ENCODE measurements around the gene AIFM1. TPM values are rescaled to one million over a fixed set of nuclear protein-coding genes. Genes with fewer than 3 reads are reported as not detected.

AIFM1 gene
- total and polyA plus RNA-seq, 2 experiments from 2014 or later = 29.6 to 47.3 TPM

GRCh38 chrX:130163398-130163797 lies 2.2 kb downstream of the AIFM1 start:
- ATAC-seq = no peak
- no peaks in the 10 kb centered on the region for H3F3A ChIP-seq (replicated peaks; ENCODE audit: low read depth)
- H3K27me3 ChIP-seq (ENCODE audit: insufficient read depth) = no peaks in the 10 kb centered on the region
- Mint-ChIP-seq H3K4me1 (peaks cover 10% of the 10 kb centered on the region; the same call in 2 of the 3 replicates), H3K9me3 (no peaks in the 10 kb centered on the region; the same call in 2 of the 3 replicates), H3K27me3 (ENCODE audit: insufficient read depth, low read depth, poor library complexity) (no peaks in the 10 kb centered on the region), H3K36me3 (ENCODE audit: low read depth) (no peaks in the 10 kb centered on the region; the same call in 1 of the 3 replicates), H3K27ac (no peak overlapping the region), H3K4me3 (no peak overlapping the region)
- no peak overlapping the region for H3K4me2 ChIP-seq
- H3K4me3 ChIP-seq = no peak overlapping the region
- no peak overlapping the region for H2AFZ ChIP-seq
- H4K20me1 ChIP-seq (replicated peaks; ENCODE audit: insufficient read depth) = no peaks in the 10 kb centered on the region
- peaks cover 7% of the 10 kb centered on the region for H3K4me1 ChIP-seq (ENCODE audit: insufficient read depth)
- DNase-seq (ENCODE audit: low spot score) = no peak
- TF ChIP-seq STAT1 (IDR thresholded peaks at IDR 0.05; ENCODE audit: unreplicated experiment) = no peak
- no peak for TF ChIP-seq ZNF114 (CRISPR knock-in tag; IDR thresholded peaks at IDR 0.05)
- TF ChIP-seq JUNB (IDR thresholded peaks at IDR 0.05; ENCODE audit: unreplicated experiment) = no peak
- peaks cover 45% of the 10 kb centered on the region for H3K79me2 ChIP-seq (replicated peaks; ENCODE audit: insufficient read depth)
- H3K36me3 ChIP-seq (ENCODE audit: insufficient read depth) = no peaks in the 10 kb centered on the region
- no peak overlapping the region for H3K27ac ChIP-seq (ENCODE audit: low read depth)
- H3K9me2 ChIP-seq (ENCODE audit: insufficient read depth) = no peaks in the 10 kb centered on the region

DNA sequence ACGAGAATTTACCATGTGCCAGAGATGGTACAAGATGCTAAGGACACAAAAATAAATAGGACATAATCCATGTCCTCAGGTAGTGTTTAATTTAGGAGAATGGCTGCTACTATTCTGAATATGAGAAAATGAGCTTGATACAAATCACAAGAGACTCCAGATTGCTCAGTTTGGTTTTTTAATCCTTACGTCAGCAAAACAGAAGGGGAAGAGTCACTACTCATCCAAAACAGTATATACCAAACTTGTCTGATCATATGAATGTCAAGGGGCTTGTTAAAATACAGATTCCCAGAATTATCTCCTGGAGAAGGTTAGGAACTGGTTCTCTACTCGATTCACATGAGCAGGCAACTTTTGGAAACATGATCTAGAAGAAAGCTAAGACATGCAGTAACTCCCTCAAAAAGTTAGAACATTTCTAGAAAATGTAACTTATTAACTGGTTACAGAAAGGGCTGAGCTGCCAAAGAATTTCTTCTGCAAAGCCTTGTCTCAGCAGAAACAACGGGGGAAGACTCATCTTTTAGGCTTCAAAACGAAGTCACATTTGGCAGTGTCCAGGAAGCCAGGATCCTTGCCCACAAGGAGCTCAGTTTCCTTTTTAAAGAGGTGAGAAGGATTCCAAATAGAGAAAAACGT lies 3.4 kb downstream of the AIFM1 start:
- Histone ChIP-seq H3K79me2 (replicated peaks; ENCODE audit: insufficient read depth) (peaks cover 45% of the 10 kb centered on the region), H3K4me3 (no peak overlapping the region), H3K27me3 (ENCODE audit: insufficient read depth) (no peaks in the 10 kb centered on the region)
- TF ChIP-seq JUNB (IDR thresholded peaks at IDR 0.05; ENCODE audit: unreplicated experiment) (no peak), POLR2AphosphoS5 (IDR thresholded peaks at IDR 0.05; ENCODE audit: low read depth) (no peak), ZNF331 (CRISPR knock-in tag; IDR thresholded peaks at IDR 0.05; ENCODE audit: low read depth) (no peak), ETS1 (IDR thresholded peaks at IDR 0.05) (no peak), ZNF462 (CRISPR knock-in tag; IDR thresholded peaks at IDR 0.05) (no peak), EZH2phosphoT487 (IDR thresholded peaks at IDR 0.05; ENCODE audit: unreplicated experiment) (no peak), STAT1 (IDR thresholded peaks at IDR 0.05; ENCODE audit: unreplicated experiment) (no peak), EZH2 (IDR thresholded peaks at IDR 0.05; ENCODE audit: low read depth, unreplicated experiment) (no peak), CREB1 (CRISPR knock-in tag; IDR thresholded peaks at IDR 0.05; ENCODE audit: low read depth) (no peak), NANOG (IDR thresholded peaks at IDR 0.05; ENCODE audit: borderline replicate concordance) (no peak), ZNF114 (CRISPR knock-in tag; IDR thresholded peaks at IDR 0.05) (no peak)
- TF ChIP-seq, protein P1, sequence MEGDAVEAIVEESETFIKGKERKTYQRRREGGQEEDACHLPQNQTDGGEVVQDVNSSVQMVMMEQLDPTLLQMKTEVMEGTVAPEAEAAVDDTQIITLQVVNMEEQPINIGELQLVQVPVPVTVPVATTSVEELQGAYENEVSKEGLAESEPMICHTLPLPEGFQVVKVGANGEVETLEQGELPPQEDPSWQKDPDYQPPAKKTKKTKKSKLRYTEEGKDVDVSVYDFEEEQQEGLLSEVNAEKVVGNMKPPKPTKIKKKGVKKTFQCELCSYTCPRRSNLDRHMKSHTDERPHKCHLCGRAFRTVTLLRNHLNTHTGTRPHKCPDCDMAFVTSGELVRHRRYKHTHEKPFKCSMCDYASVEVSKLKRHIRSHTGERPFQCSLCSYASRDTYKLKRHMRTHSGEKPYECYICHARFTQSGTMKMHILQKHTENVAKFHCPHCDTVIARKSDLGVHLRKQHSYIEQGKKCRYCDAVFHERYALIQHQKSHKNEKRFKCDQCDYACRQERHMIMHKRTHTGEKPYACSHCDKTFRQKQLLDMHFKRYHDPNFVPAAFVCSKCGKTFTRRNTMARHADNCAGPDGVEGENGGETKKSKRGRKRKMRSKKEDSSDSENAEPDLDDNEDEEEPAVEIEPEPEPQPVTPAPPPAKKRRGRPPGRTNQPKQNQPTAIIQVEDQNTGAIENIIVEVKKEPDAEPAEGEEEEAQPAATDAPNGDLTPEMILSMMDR (conservative IDR thresholded peaks at IDR 0.05; ENCODE audit: low read depth in 2 of 2) = no peak

More for the DNA sequence above, 3.4 kb downstream of the AIFM1 start:
- H3K27me3 Mint-ChIP-seq (ENCODE audit: insufficient read depth, low read depth, poor library complexity) = no peaks in the 10 kb centered on the region
- H3K9me2 ChIP-seq (ENCODE audit: insufficient read depth) = no peaks in the 10 kb centered on the region
- H2AFZ ChIP-seq = no peak overlapping the region
- no peaks in the 10 kb centered on the region for H3F3A ChIP-seq (replicated peaks; ENCODE audit: low read depth)
- no peaks in the 10 kb centered on the region for H3K36me3 ChIP-seq (ENCODE audit: insufficient read depth)
- no peak for ATAC-seq
- no peaks in the 10 kb centered on the region for H3K9me3 Mint-ChIP-seq
- no peak for DNase-seq (ENCODE audit: low spot score)
- no peak overlapping the region for H3K27ac ChIP-seq (ENCODE audit: low read depth)
- H3K4me2 ChIP-seq = no peak overlapping the region
- H3K4me1 ChIP-seq (ENCODE audit: insufficient read depth) = peaks cover 7% of the 10 kb centered on the region
- no peak overlapping the region for H3K27ac Mint-ChIP-seq
- no peaks in the 10 kb centered on the region; the same call in 1 of the 3 replicates for H3K36me3 Mint-ChIP-seq (ENCODE audit: low read depth)
- peaks cover 10% of the 10 kb centered on the region; the same call in 2 of the 3 replicates for H3K4me1 Mint-ChIP-seq
- no peak overlapping the region for H3K4me3 Mint-ChIP-seq
- no peaks in the 10 kb centered on the region for H4K20me1 ChIP-seq (replicated peaks; ENCODE audit: insufficient read depth)

Data from GM23338 (cell line).